WTC11 (cell line): ENCODE results near the gene KRCC1. TPM values are rescaled to one million over a fixed set of nuclear protein-coding genes. Genes with fewer than 3 reads are reported as not detected.
A peak's percentile ranks its signal among the peaks of the same experiment; 100 is the strongest.

Experiments used
- ATAC-seq: fragments of 200-7000 bp; cut with Tn5 transposase; 2 replicates; pipeline ENCODE4 v1.10.0; 2021; ENCODE audit warnings: mild to moderate bottlenecking, moderate library complexity
- CTCF ChIA-PET: fragments of 300-600 bp; sonication (Branson Sonifier 250); formaldehyde crosslinking; loops from one replicate; lab custom pipeline; 2021; ENCODE audit warnings: antibody characterized with exemption; lab: Charles Lee
- POLR2A ChIA-PET: fragments of 350-600 bp; sonication (Branson Sonifier 250); formaldehyde crosslinking; loops from one replicate; lab custom pipeline; 2021; ENCODE audit warnings: antibody characterized with exemption; lab: Charles Lee
- DNase-seq: peaks from one replicate; pipeline ENCODE4 v3.0.0; 2021; ENCODE audit warnings: low spot score
- H3K27ac Mint-ChIP-seq: 2 replicates; pipeline ENCODE4 v1.8.0; 2021; ENCODE audit warnings: mixed read lengths
- H3K27me3 Mint-ChIP-seq: 2 replicates; pipeline ENCODE4 v1.8.0; 2021; ENCODE audit warnings: low read depth, mild to moderate bottlenecking, moderate library complexity, mixed read lengths
- H3K36me3 Mint-ChIP-seq: 2 replicates; pipeline ENCODE4 v1.8.0; 2021; ENCODE audit warnings: mixed read lengths
- H3K4me1 Mint-ChIP-seq: 2 replicates; pipeline ENCODE4 v1.8.0; 2022; ENCODE audit warnings: mixed read lengths
- H3K4me3 Mint-ChIP-seq: 2 replicates; pipeline ENCODE4 v1.8.0; 2021; ENCODE audit warnings: mild to moderate bottlenecking, moderate library complexity, mixed read lengths
- H3K9me3 Mint-ChIP-seq: 2 replicates; pipeline ENCODE4 v1.8.0; 2021; ENCODE audit warnings: mixed read lengths
- CREB1 ChIP-seq: sonication (generic); formaldehyde crosslinking; IDR thresholded peaks from 2 replicates; pipeline ENCODE4 v1.8.0; 2023; ENCODE audit warnings: mild to moderate bottlenecking, missing genetic modification reagents
- ETV6 ChIP-seq: sonication (generic); formaldehyde crosslinking; IDR thresholded peaks from 2 replicates; pipeline ENCODE4 v1.8.1; 2022; ENCODE audit warnings: mild to moderate bottlenecking, missing genetic modification reagents
- FOXJ3 ChIP-seq: sonication (generic); formaldehyde crosslinking; IDR thresholded peaks from 2 replicates; pipeline ENCODE4 v1.9.0; 2021; ENCODE audit warnings: missing genetic modification reagents, mild to moderate bottlenecking, borderline replicate concordance
- MAX ChIP-seq: sonication (generic); formaldehyde crosslinking; IDR thresholded peaks from 2 replicates; pipeline ENCODE4 v1.8.0; 2022; ENCODE audit warnings: mild to moderate bottlenecking, missing genetic modification reagents
- OVOL2 ChIP-seq: fragments of 250-450 bp; sonication (Bioruptor Pico); IDR thresholded peaks from 2 replicates; pipeline ENCODE4 v1.9.0; 2021; ENCODE audit warnings: mild to moderate bottlenecking, borderline replicate concordance
- PRDM15 ChIP-seq: sonication (generic); formaldehyde crosslinking; IDR thresholded peaks from 2 replicates; pipeline ENCODE4 v1.8.0; 2022; ENCODE audit warnings: missing genetic modification reagents
- SMAD4 ChIP-seq: sonication (generic); formaldehyde crosslinking; IDR thresholded peaks from 2 replicates; pipeline ENCODE4 v1.8.0; 2022; ENCODE audit warnings: mild to moderate bottlenecking, missing genetic modification reagents
- SP1 ChIP-seq: sonication (generic); formaldehyde crosslinking; conservative IDR thresholded peaks from 2 replicates; pipeline ENCODE4 v1.8.1; 2022; ENCODE audit warnings: missing genetic modification reagents
- TP53 ChIP-seq: sonication (generic); formaldehyde crosslinking; IDR thresholded peaks from 2 replicates; pipeline ENCODE4 v1.8.1; 2023; ENCODE audit warnings: mild to moderate bottlenecking, missing genetic modification reagents
- ZBTB21 ChIP-seq: sonication (generic); formaldehyde crosslinking; IDR thresholded peaks from 2 replicates; pipeline ENCODE4 v1.8.1; 2023; ENCODE audit warnings: mild to moderate bottlenecking, missing genetic modification reagents, borderline replicate concordance
- ZNF219 ChIP-seq: sonication (generic); formaldehyde crosslinking; IDR thresholded peaks from 2 replicates; pipeline ENCODE4 v1.8.0; 2023; ENCODE audit warnings: missing genetic modification reagents, mild to moderate bottlenecking, borderline replicate concordance
- ZNF423 ChIP-seq: fragments of 250-450 bp; sonication (Bioruptor Pico); IDR thresholded peaks from 2 replicates; pipeline ENCODE4 v2.1.2; 2022; ENCODE audit warnings: mild to moderate bottlenecking, moderate library complexity
- ZSCAN18 ChIP-seq: fragments of 250-450 bp; sonication (Bioruptor Pico); IDR thresholded peaks from 2 replicates; pipeline ENCODE4 v2.1.2; 2022; ENCODE audit warnings: mild to moderate bottlenecking, moderate library complexity
- total RNA-seq: library from RNA; stranded (reverse); gene quantifications from 3 replicates; pipeline ENCODE4 v1.2.3, GENCODE V29; 2021
- TF ChIP-seq, protein P1 (sequence below): sonication (generic); formaldehyde crosslinking; IDR thresholded peaks from 2 replicates; pipeline ENCODE4 v1.8.0; 2022; ENCODE audit warnings: mild to moderate bottlenecking, missing genetic modification reagents
- TF ChIP-seq, protein P2 (sequence below): sonication (generic); formaldehyde crosslinking; IDR thresholded peaks from 2 replicates; pipeline ENCODE4 v1.8.0; 2022; ENCODE audit warnings: mild to moderate bottlenecking, missing genetic modification reagents

The KRCC1 gene
- total RNA-seq, 1 experiment from 2014 or later, result 7.6 TPM

- peak; percentile 100 for ATAC-seq
- Mint-ChIP-seq H3K27ac (peak overlapping the region; percentile 83), H3K27me3 (no peaks in the 10 kb centered on the region), H3K4me1 (peaks cover 47% of the 10 kb centered on the region), H3K9me3 (no peaks in the 10 kb centered on the region), H3K4me3 (peak overlapping the region; percentile 16), H3K36me3 (no peaks in the 10 kb centered on the region)
- CTCF ChIA-PET, result interaction anchor here (0.6 to 1.4 kb wide), 7 partner anchors 22 to 167 kb away, joined by 3 to 5 read pairs (median 3); partner anchors contain the start of gene THNSL2
- POLR2A ChIA-PET, result no interaction called here
- TF ChIP-seq SP1 (CRISPR knock-in tag) (0 out of 2 replicates have a peak, but pooled peaks have one; percentile 27), ZSCAN18 (CRISPR knock-in tag) (peak; percentile 57; the same call in 1 of the 2 replicates), TP53 (CRISPR knock-in tag) (no peak)
- DNase-seq, result peak; percentile 80
Measured at GRCh38 chr2:88024509-88024908, 31.1 kb downstream of the KRCC1 start.

DNA sequence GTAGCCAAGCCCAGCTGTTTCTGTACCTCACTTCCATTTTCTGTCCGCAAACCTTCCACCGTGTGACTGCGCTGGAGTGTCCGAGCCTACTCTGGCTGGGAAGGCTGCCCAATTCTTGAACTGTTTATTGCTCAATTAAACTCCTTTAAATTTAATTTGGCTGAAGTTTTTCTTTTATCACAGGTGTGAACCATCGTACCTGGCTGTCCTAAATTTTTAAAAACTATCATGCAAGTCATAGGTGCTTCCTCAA lies 33.0 kb downstream of the KRCC1 start:
- no peak overlapping the region for H3K27ac Mint-ChIP-seq
- TF ChIP-seq ZNF219 (no peak), ZBTB21 (CRISPR knock-in tag) (no peak), MAX (CRISPR knock-in tag) (no peak), PRDM15 (no peak), OVOL2 (CRISPR knock-in tag) (no peak), FOXJ3 (CRISPR knock-in tag) (no peak), ETV6 (CRISPR knock-in tag) (no peak), SMAD4 (CRISPR knock-in tag) (no peak), CREB1 (CRISPR knock-in tag) (no peak), ZSCAN18 (CRISPR knock-in tag) (no peak), ZNF423 (CRISPR knock-in tag) (no peak)
- TF ChIP-seq, protein P1, sequence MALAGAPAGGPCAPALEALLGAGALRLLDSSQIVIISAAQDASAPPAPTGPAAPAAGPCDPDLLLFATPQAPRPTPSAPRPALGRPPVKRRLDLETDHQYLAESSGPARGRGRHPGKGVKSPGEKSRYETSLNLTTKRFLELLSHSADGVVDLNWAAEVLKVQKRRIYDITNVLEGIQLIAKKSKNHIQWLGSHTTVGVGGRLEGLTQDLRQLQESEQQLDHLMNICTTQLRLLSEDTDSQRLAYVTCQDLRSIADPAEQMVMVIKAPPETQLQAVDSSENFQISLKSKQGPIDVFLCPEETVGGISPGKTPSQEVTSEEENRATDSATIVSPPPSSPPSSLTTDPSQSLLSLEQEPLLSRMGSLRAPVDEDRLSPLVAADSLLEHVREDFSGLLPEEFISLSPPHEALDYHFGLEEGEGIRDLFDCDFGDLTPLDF (CRISPR knock-in tag), result no peak
- TF ChIP-seq, protein P2, sequence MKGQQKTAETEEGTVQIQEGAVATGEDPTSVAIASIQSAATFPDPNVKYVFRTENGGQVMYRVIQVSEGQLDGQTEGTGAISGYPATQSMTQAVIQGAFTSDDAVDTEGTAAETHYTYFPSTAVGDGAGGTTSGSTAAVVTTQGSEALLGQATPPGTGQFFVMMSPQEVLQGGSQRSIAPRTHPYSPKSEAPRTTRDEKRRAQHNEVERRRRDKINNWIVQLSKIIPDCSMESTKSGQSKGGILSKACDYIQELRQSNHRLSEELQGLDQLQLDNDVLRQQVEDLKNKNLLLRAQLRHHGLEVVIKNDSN (CRISPR knock-in tag), result no peak
- no peaks in the 10 kb centered on the region for H3K9me3 Mint-ChIP-seq
- ChIA-PET CTCF (no interaction called here), POLR2A (no interaction called here)
- H3K36me3 Mint-ChIP-seq, result no peaks in the 10 kb centered on the region
- no peaks in the 10 kb centered on the region for H3K27me3 Mint-ChIP-seq
- no peak overlapping the region for H3K4me3 Mint-ChIP-seq
- DNase-seq (no peak), ATAC-seq (no peak)
- H3K4me1 Mint-ChIP-seq, result peaks cover 66% of the 10 kb centered on the region
